ENCODE data around the gene DMAC2.
"Not testable (repeated sequence)": the region's sequence is repeated elsewhere in the genome, so short reads cannot be mapped to it uniquely, and the experiment has no call there.

DMAC2 gene

GRCh38 chr19:41421973-41422372 lies 17.7 kb downstream of the DMAC2 start:
- no peak for DNase-seq

GRCh38 chr19:41421314-41421713 lies 18.4 kb downstream of the DMAC2 start:
- DNase-seq: no peak

GRCh38 chr19:41420101-41420880 lies 19.4 kb downstream of the DMAC2 start:
- DNase-seq: no peak

GRCh38 chr19:41416194-41416674 lies 23.5 kb downstream of the DMAC2 start:
- no peak for DNase-seq

GRCh38 chr19:41415154-41415571 lies 24.5 kb downstream of the DMAC2 start:
- DNase-seq: no peak

- DNase-seq: no peak
These were observed 25.3 kb downstream of the DMAC2 start for GRCh38 chr19:41414461-41414860.

- DNase-seq: no peak
These were observed 25.8 kb downstream of the DMAC2 start for GRCh38 chr19:41413947-41414346.

- DNase-seq: no peak
These were observed 26.8 kb downstream of the DMAC2 start for GRCh38 chr19:41412953-41413352.

GRCh38 chr19:41411968-41412265 lies 27.8 kb downstream of the DMAC2 start:
- DNase-seq: no peak

- no peak for DNase-seq
These were observed 28.4 kb downstream of the DMAC2 start for GRCh38 chr19:41411100-41411967.

GRCh38 chr19:41410336-41411054 lies 29.2 kb downstream of the DMAC2 start:
- DNase-seq: no peak

GRCh38 chr19:41409288-41409687 lies 30.4 kb downstream of the DMAC2 start:
- no peak for DNase-seq

- DNase-seq: not testable (repeated sequence)
These were observed 30.9 kb downstream of the DMAC2 start for GRCh38 chr19:41408846-41409245.

GRCh38 chr19:41408256-41408655 lies 31.5 kb downstream of the DMAC2 start:
- DNase-seq: no peak

GRCh38 chr19:41407271-41407670 lies 32.4 kb downstream of the DMAC2 start:
- no peak for DNase-seq

- no peak for DNase-seq
These were observed 33.9 kb downstream of the DMAC2 start for GRCh38 chr19:41405776-41406175.

GRCh38 chr19:41403181-41403970 lies 36.3 kb downstream of the DMAC2 start:
- DNase-seq: no peak

- no peak for DNase-seq
These were observed 37.7 kb downstream of the DMAC2 start for GRCh38 chr19:41402010-41402409.

GRCh38 chr19:41401483-41401882 lies 38.2 kb downstream of the DMAC2 start:
- DNase-seq: no peak

- no peak for DNase-seq
These were observed 40.2 kb downstream of the DMAC2 start for GRCh38 chr19:41399525-41399924.

GRCh38 chr19:41399091-41399490 lies 40.6 kb downstream of the DMAC2 start:
- DNase-seq: no peak

- no peak for DNase-seq
These were observed 41.1 kb downstream of the DMAC2 start for GRCh38 chr19:41398598-41398997.

- no peak for DNase-seq
These were observed 41.7 kb downstream of the DMAC2 start for GRCh38 chr19:41398050-41398418.
